Activated CD4-positive, alpha-beta T cell treated with anti-CD3 and anti-CD28 coated beads for 1 hour (primary cell): ENCODE results near the gene MDM4.
"Not testable (repeated sequence)": the region's sequence is repeated elsewhere in the genome, so short reads cannot be mapped to it uniquely, and the experiment has no call there.

ENCODE experiments used
- DNase-seq: peaks from one replicate; pipeline ENCODE4 v3.0.0-alpha.2; 2020

The MDM4 gene, protein sequence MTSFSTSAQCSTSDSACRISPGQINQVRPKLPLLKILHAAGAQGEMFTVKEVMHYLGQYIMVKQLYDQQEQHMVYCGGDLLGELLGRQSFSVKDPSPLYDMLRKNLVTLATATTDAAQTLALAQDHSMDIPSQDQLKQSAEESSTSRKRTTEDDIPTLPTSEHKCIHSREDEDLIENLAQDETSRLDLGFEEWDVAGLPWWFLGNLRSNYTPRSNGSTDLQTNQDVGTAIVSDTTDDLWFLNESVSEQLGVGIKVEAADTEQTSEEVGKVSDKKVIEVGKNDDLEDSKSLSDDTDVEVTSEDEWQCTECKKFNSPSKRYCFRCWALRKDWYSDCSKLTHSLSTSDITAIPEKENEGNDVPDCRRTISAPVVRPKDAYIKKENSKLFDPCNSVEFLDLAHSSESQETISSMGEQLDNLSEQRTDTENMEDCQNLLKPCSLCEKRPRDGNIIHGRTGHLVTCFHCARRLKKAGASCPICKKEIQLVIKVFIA

DNA sequence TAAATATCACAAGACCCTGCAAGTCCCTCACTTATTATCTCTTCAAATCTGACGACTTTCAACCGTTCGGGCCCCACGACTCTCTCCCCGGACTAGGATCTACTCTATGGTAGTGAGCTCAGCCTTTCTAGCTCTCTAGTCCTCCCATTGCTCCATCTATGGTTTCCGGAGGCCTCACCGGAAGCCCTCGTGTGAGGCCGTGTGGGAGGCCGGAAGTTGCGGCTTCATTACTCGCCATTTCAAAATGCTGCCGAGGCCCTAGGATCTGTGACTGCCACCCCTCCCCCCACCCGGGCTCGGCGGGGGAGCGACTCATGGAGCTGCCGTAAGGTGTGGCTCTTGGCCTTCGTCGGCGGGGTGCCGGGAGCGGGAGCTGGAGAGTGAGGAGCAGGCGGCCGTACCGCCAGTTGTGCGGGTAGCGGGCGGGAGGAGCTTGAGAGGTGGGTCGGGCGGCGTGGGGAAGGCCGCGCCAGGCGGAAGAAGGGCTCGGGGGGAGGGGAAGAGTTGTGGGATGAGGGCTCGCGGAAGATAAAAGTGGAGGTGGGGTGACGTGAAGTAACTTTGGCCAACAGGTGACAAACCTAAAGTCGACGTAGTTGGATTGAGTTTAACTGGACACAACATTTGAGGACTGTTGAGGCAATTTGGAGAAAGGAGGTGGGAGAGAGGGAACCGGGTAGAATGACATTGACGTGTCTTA is at the start of gene MDM4:
Gene MDM4 (plus strand): TSS at position 227 of the 700 bp plus-strand sequence. CDS start 9,113 bp downstream, outside the sequence.
- peak; percentile 88 for DNase-seq

DNA sequence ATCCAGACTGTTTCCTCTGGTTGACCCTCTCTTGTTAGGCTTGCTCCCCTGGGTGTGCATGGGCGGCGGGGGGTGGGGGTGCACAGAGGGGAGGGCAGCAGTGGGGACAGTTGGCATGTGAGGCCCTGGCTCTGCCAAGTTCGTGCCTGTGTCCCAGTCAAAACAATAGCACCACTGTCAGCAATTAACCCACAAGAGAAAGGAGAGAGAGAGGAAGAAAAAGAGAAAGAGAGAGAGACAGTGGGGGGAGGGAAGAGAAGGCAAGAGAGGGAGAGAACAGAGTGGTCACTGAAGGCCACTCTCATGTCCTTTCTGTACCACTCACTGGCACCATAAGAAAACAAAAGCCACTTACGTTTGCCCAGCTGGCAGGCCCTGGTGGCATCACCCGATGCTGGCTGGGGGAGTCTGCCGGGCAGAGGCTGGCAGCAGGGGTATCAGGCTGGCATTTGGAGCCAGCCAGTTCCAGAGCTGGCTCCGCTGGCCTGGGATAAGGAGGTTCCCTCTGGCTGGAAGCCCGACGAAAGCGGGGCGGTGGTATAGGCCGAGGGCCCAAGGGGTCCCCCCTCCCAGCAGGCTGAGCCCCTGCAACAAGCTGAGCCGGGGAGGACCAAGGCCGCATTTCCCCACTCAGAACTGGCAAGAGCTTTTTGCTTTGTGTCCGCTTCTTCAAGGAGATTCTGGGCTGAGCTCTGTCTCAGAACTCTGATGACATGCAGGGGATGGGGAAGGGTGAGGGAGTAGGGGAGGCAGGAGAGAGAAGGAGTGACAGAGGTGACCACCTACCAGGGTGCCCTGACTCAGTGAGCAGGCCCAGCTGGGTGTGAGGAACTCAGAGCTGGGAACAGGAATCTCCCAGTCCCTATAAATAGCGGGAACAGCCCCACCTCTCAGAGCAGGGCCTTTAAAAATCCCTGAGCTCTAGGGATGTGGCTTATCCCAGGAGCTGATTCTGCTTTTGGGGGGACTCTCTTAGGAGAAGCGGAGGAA is 49.5 kb upstream of the MDM4 start:
- no peak for DNase-seq

- no peak for DNase-seq
These were observed 48.0 kb upstream of the MDM4 start for GRCh38 chr1:204468206-204468605.

- DNase-seq: no peak
These were observed 47.4 kb upstream of the MDM4 start for GRCh38 chr1:204468766-204469302.

DNA sequence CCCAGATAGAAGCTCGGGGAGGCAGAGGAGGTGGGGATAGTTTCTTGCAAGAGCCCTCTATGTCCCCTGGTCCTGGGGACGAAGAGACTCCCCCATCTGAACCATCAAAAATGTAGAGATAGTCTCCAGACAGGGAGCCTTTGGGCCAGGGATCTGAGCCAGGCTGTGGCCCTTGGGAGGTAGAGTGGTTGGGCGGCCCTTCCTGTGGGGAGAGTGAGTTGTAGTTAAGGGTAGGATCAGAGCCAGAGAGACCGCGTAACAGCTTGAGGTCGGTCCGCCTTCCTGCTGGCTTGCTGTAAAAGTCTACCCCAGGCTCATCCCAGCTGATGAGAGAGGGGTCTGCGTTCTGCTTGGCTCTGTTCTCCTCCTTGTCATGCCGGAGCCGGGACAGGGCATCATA is 46.9 kb upstream of the MDM4 start:
- DNase-seq: no peak

- DNase-seq: no peak
These were observed 44.5 kb upstream of the MDM4 start for GRCh38 chr1:204471687-204472086.

DNA sequence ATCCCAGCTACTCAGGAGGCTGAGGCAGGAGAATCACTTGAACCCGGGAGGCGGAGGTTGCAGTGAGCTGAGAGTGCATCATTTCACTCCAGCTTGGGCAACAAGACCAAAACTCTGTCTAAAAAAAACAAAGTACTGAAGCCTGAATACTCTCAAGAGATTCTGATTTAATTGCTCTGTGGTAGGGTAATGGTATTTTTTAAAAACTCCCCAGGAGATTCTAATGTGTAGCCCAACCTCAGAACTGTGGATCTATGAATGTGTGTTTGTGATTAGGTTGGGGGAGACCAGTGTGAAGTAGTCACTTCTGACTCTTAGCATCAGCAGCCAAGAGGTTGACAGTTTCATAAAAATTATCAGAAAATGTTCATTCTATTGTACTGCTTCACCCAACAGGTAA is 43.5 kb upstream of the MDM4 start:
- no peak for DNase-seq

DNA sequence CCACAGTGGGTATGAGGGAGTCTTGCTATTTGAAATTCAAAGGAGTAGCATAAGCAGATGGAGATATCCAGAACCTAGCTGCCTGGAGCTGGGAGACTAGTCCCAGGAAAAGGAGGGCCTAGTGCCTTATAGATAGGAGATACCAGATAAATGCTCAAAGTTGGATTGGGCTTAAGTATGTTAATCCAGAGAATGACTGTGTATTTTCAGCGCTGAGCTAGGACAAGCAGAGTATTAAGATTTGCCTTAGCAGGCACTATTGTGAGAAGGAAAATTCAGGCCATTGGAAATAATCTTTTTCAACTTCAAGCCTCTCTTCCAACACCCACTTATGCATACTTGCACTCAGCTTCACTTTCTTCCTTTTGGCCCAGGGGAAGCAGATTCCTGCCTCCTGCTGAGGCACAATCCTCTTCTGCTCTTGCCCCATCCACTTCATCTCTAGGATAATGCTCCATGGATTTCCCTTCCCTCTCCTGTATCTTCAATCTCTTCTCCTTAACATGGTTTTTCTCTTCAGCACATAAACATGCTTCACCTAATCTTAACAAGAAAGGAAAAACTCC is 42.7 kb upstream of the MDM4 start:
- DNase-seq: no peak

DNA sequence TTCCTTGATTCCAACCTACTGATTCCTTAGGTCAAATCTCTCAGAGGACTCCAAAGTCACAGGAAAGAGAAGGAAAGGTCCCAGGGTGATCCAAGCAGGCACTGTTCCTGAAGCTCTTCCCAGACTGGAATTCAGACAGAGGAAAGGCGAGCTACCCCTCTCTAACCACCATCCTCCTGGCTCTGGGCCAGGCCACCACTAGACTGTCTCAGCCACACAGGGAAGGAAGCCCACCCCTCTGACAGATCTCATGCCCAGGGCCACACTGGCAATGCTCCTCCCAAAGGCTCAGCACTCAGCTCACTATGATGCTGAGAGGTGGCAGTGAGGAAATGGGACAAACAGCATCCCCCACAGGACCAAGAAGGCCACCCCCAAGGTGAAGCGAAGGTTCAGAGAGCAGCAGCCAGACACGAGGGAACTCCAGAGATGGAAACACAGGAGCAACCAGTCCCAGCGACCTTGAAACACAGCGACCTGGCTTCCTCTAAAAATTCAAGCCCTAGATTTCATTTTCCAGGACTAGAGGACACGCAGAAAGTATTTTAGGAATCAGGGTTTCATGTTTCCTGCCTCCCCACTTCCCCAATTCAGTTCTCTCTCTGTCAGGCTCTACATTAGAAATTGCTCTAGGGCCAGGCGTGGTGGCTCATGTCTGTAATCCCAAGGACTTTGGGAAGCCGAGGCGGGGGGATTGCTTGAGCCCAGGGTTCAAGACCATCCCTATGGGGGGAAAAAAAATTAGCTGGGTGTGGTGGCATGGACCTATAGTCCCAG is 40.4 kb upstream of the MDM4 start:
- DNase-seq: no peak

DNA sequence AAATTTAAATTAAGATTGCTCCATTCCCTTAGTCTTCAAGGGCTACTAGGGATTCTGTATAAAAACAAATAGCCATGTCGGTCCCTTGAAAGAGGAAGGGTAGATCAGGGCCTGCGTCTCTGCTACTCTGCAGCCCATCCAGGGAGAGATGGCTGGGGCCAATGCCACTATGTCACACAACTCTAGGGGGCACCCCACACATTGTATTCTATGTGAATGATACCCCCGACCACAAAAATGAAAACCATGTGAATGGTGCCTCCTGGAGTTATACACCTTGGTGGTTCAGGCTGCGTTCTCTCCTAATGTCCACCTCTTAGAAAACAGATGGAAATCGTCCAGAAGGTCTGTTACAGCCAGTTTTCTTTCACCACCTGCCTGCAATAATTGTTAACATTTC is 39.6 kb upstream of the MDM4 start:
- no peak for DNase-seq

DNA sequence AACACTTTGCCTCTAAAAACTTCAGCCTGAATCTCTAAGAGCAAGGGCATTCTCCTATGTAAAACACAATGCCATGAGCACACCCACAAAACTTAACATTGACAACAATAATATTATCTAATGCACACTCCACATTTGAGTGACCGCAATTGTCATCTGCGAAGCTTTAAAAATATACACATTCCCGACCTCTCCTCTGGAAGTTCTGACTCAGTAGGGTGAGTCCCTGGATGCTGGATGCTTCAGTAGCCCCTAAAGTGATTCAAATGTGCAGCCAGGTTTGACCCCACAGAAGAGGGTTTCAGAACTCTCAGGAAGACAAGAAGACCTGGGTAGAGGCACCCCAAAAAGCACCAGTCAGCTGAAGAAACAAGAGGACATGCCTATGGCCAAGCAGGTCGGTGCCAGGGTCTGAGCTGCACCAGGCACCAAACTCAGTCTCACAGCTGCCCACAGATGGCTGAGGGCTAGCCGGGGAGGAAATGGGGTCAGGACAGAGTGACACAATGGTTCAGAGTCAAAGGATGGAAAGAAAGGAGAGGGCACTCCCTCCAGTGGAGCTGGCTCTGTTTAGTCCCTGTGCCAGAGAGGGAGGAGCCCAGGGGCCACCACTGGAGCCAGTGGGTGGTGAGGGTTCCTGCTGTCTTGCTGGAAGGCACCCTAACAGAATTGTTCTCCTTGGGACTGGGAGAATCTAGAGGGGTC is 39.0 kb upstream of the MDM4 start:
- no peak for DNase-seq

GRCh38 chr1:204478172-204478899 is 37.9 kb upstream of the MDM4 start:
- no peak for DNase-seq

GRCh38 chr1:204478921-204479320 is 37.3 kb upstream of the MDM4 start:
- DNase-seq: no peak

DNA sequence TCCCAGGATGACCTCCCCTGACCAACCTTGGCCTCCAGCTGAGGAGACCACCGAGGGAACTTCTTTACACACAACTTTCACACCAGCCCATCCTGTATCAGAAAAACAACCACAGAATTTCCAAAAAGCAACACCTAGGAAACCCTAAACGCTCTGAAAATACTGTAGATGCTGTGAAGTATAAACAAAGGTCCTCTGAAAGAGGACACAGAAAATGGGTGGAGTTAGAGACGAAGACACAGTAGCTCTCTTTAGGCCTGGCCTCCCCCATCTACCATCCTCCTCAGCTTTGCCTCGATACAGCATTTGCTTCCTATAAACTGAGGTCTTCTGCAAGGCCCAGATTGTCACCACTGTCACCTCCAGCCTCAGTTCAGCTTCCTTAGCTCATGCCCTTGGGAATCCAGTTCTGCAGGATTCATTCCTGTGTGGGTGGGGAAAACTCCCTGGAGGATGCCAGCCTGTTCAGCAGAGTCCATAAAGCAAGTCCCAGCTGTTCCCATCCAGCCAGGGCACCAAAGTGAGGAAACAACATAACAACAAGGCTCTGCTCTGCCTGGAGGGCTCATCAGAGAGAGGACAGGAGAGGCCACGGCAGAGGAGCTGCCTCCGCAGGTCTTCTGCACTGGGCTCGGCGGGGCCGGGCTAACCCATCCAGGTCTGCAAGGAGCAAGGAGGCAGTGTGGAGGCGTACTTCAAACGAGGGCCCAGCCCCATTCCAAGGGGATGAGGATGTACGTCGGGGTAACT is 36.6 kb upstream of the MDM4 start:
- no peak for DNase-seq

- DNase-seq: no peak
These were observed 35.7 kb upstream of the MDM4 start for GRCh38 chr1:204480515-204480914.

DNA sequence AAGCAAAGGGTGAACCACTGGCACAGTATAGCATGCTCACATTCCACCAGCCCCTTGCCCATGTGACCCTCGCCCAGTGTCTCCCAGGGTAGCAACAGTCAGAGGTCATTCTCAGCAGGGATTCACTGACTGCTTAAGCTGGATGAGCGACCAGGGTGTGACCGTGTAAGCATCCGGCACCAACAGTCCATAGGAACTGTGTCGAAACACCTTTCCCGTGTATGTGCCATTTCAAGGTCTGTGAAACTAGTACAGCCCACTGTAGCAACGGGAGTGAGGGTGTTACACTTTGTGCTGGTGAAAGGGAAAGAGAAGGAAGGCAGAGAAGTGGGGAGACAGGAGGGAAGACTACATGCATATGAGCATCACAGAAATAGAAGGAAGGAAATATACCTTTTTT is 32.4 kb upstream of the MDM4 start:
- no peak for DNase-seq

- not testable (repeated sequence) for DNase-seq
These were observed 29.5 kb upstream of the MDM4 start for GRCh38 chr1:204486513-204487255.

GRCh38 chr1:204487256-204487615 is 29.0 kb upstream of the MDM4 start:
- DNase-seq: no peak

DNA sequence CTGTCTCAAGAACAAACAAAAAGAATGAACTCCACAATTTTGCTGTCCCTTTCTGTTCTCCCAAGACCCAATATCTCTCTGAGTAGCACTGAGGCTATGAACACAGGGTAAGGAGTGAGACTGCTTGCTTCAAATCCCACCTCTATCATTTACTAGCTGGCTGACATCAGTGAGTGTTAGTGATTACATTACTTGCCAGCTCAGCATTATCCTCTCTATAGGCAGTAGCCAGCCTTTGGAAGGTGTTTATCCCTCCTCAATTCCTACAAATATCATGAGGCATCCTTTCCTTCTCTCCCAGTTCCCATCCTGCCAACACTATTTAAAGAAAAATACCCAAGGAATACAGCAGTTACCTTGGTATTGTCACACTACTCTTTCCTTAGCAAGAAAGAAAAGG is 24.6 kb upstream of the MDM4 start:
- no peak for DNase-seq
